Body of pancreas (tissue), 4 donors: ENCODE data around the gene CD48. TPM values are rescaled to one million over a fixed set of nuclear protein-coding genes. Genes with fewer than 3 reads are reported as not detected.

Source experiments
- ATAC-seq: fragments of 150-250 bp; one replicate; pipeline ENCODE4 v1.9.1; 2016
- DNase-seq, 4 donors: peaks; one replicate each; pipeline ENCODE4 v3.0.0-alpha.2; 2019
- H3K27ac ChIP-seq, 4 donors: fragments of 200-600 bp; sonication (generic); 1 replicate in 3 of 4; 2 replicates in 1 of 4; pipeline versions ENCODE4 v1.5.1 to v1.6.1; 2016 to 2019; ENCODE audit warnings: mild to moderate bottlenecking in 1 of 4, mixed read lengths in 1 of 4, moderate library complexity in 1 of 4
- H3K27me3 ChIP-seq, 2 donors: fragments of 200-600 bp; sonication (generic); one replicate each; pipeline ENCODE4 v1.6.0; 2016; ENCODE audit warnings: mild to moderate bottlenecking in 1 of 2
- H3K36me3 ChIP-seq, 2 donors: fragments of 200-600 bp; sonication (generic); replicated peaks in 1 of 2; 2 replicates each; pipeline ENCODE4 v1.5.1; 2016; ENCODE audit warnings: low read depth in 2 of 2; ENCODE audit not compliant: insufficient read depth in 1 of 2
- H3K4me1 ChIP-seq: fragments of 200-600 bp; sonication (generic); one replicate; pipeline ENCODE4 v1.6.0; 2016
- H3K4me3 ChIP-seq, 2 donors: fragments of 200-600 bp; sonication (generic); 1 replicate in 1 of 2; 2 replicates in 1 of 2; pipeline ENCODE4 v1.5.1; 2016 to 2019
- H3K9me3 ChIP-seq, 3 donors: fragments of 200-600 bp; sonication (generic); 1 replicate in 2 of 3; 2 replicates in 1 of 3; pipeline ENCODE4 v1.5.1; 2016
- CTCF ChIP-seq, 7 experiments: fragments of 450-650 bp in 4 of 7; fragments of 200-600 bp in 3 of 7; sonication (generic) in 3 of 7; IDR thresholded peaks; one replicate each; pipeline ENCODE4 v1.5.1; 2016 to 2019; ENCODE audit warnings: antibody characterized with exemption in 7 of 7
- POLR2A ChIP-seq, 3 donors: fragments of 450-650 bp; IDR thresholded peaks; one replicate each; pipeline ENCODE4 v1.6.1; 2016; ENCODE audit warnings: antibody characterized with exemption in 3 of 3, mild to moderate bottlenecking in 2 of 3
- WGBS, 2 donors: methylation state at CpG; one replicate each; pipeline ENCODE4 v1.1.5; 2017; 5-methylcytosine and 5-hydroxymethylcytosine counted together
- intact Hi-C: fragments of 100-400 bp; cut with DNase I; formaldehyde crosslinking; loops from one replicate; pipeline ENCODE4 v1.15.1; 2023
- total RNA-seq, 2 donors: library from RNA; depleted of rRNA; stranded (reverse); fragments of >200 nt; gene quantifications; one replicate each; pipeline ENCODE4 v1.1.0, GENCODE V29; 2016

The CD48 gene
- total RNA-seq, 2 donors from 2014 or later: 2.3 to 5.7 TPM

GRCh38 chr1:160742428-160743127 is 31.0 kb upstream of the CD48 start:
- ATAC-seq: no peak
- DNase-seq: no peak

GRCh38 chr1:160741612-160742348 is 30.2 kb upstream of the CD48 start:
- no peak overlapping the region for H3K27ac ChIP-seq
- no peak overlapping the region for H3K4me3 ChIP-seq
- TF ChIP-seq POLR2A (IDR thresholded peaks at IDR 0.05) (no peak), CTCF (IDR thresholded peaks at IDR 0.05) (no peak)
- no peak for DNase-seq
- no peaks in the 10 kb centered on the region for H3K36me3 ChIP-seq
- H3K4me1 ChIP-seq: no peaks in the 10 kb centered on the region
- ATAC-seq: no peak
- H3K9me3 ChIP-seq: no peaks in the 10 kb centered on the region
- H3K27me3 ChIP-seq: no peaks in the 10 kb centered on the region
- 66 to 67% methylated on average over 5 of the region's 5 CpGs for WGBS, 2 donors
- intact Hi-C loops: no loop called here

More at GRCh38 chr1:160742428-160743127, 31.0 kb upstream of the CD48 start:
- no peaks in the 10 kb centered on the region for H3K4me1 ChIP-seq
- 68 to 82% methylated on average over 8 of the region's 8 CpGs for WGBS, 2 donors
- H3K36me3 ChIP-seq: no peaks in the 10 kb centered on the region
- H3K27ac ChIP-seq: no peak overlapping the region
- no peaks in the 10 kb centered on the region for H3K9me3 ChIP-seq
- intact Hi-C loops: no loop called here
- TF ChIP-seq POLR2A (IDR thresholded peaks at IDR 0.05) (no peak), CTCF (IDR thresholded peaks at IDR 0.05) (no peak)
- H3K27me3 ChIP-seq: no peaks in the 10 kb centered on the region
- H3K4me3 ChIP-seq: no peak overlapping the region

- ATAC-seq: no peak
- H3K27me3 ChIP-seq: no peaks in the 10 kb centered on the region
- H3K4me3 ChIP-seq: no peak overlapping the region
- WGBS, 2 donors: 68 to 81% methylated on average over 4 of the region's 4 CpGs
- no peak overlapping the region for H3K27ac ChIP-seq
- DNase-seq: no peak
- H3K4me1 ChIP-seq: no peaks in the 10 kb centered on the region
- intact Hi-C loops: no loop called here
- no peaks in the 10 kb centered on the region for H3K9me3 ChIP-seq
- no peaks in the 10 kb centered on the region for H3K36me3 ChIP-seq
- TF ChIP-seq POLR2A (IDR thresholded peaks at IDR 0.05) (no peak), CTCF (IDR thresholded peaks at IDR 0.05) (no peak)
Observed at GRCh38 chr1:160741092-160741501, 29.5 kb upstream of the CD48 start.

GRCh38 chr1:160740133-160740688 is 28.6 kb upstream of the CD48 start:
- ATAC-seq: no peak
- Histone ChIP-seq H3K27ac (no peak overlapping the region), H3K4me1 (no peaks in the 10 kb centered on the region), H3K36me3 (no peaks in the 10 kb centered on the region), H3K4me3 (no peak overlapping the region), H3K9me3 (no peaks in the 10 kb centered on the region), H3K27me3 (no peaks in the 10 kb centered on the region)
- no peak for TF ChIP-seq CTCF (IDR thresholded peaks at IDR 0.05)
- TF ChIP-seq POLR2A (IDR thresholded peaks at IDR 0.05): no peak
- DNase-seq: no peak
- intact Hi-C loops: no loop called here
- whole genome bisulfite sequencing, 2 donors: 73 to 79% methylated on average over 5 of the region's 5 CpGs
